ENCODE results near the gene AUNIP.

Gene AUNIP

DNA sequence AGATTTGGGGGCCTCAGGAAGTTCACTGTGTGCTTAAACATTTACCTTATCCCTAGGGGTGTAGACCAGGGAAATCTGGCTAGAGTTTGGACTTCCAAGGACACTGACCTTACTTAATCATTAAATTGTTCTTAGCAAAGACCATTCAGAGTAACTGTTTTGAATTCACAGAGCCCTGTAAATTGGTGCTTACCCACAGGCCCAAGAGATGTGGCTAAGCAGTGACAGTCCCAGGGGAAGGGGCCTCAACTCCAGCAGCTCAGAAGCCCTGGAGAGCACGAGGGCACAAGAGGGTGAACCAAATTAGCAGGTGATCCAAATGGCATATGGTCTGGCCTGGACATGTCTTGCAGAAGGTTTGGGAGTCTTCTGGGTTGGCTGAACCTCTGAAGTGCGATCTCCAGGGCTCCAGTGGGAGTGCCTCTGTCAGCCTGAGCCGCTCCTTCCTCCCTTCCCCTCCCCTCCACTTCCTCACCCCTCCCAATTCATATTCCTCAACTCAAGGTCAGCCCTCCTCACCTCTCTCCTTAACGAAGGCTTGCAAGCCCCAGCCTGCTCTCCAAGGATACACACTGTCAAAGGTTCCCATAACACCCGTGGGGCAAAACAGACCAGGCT, 11.9 kb upstream of the AUNIP start:
- TF ChIP-seq, protein P1, sequence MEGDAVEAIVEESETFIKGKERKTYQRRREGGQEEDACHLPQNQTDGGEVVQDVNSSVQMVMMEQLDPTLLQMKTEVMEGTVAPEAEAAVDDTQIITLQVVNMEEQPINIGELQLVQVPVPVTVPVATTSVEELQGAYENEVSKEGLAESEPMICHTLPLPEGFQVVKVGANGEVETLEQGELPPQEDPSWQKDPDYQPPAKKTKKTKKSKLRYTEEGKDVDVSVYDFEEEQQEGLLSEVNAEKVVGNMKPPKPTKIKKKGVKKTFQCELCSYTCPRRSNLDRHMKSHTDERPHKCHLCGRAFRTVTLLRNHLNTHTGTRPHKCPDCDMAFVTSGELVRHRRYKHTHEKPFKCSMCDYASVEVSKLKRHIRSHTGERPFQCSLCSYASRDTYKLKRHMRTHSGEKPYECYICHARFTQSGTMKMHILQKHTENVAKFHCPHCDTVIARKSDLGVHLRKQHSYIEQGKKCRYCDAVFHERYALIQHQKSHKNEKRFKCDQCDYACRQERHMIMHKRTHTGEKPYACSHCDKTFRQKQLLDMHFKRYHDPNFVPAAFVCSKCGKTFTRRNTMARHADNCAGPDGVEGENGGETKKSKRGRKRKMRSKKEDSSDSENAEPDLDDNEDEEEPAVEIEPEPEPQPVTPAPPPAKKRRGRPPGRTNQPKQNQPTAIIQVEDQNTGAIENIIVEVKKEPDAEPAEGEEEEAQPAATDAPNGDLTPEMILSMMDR (IDR thresholded peaks at IDR 0.05) = no peak

DNA sequence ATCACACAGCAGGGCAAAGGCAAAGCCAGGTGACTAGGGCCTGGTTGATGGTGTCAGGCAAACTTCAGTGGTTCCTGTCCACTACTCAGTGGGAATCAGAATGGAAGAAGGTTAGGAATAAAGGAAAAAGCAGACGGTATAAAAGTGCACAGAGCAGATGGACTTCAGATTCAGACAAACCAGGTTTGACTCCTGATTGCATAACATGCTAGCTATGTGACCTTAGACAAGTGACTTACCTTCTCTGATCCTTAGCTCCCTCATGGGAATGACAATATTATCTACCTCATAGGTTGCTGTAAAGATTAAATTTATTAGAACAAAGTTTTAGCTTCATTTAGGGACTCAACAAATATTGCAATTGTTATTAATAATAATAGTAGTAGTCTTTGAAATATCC, 11.4 kb upstream of the AUNIP start:
- TF ChIP-seq, protein P1 (IDR thresholded peaks at IDR 0.05) = no peak

DNA sequence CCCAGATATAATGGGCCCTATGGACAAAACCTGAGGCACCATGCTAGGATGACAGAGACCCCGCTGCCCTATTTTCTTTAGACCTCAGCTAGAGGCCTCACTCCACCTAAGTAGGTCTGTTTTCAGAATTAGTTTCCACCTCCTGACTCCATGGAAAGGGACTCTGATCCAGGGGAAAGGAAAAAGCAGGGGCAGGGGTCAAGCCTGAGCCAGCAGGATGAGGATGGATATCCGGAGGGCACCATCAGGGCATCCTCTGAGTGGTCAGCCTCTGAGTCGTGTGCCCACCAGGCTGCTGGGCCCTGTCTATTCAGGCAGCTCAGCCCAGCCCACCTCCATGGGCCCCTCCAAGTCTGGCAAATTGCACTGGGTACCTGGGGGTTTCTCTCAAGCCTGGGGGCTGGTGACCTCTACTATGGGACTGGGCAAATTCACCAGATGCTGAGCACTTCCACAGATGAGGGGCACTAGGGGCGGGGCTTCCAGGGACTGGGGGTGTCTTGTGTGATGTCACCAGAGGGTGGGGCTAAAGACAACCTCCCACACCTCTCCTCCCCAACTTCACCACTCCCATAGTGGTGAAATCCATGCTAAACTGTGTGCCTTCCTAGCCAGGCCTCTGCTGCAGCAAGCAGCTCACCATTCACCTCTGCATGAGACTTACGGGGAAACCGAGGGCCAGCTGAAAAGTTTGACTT, 10.8 kb upstream of the AUNIP start:
- TF ChIP-seq, protein P1 (IDR thresholded peaks at IDR 0.05) = no peak

DNA sequence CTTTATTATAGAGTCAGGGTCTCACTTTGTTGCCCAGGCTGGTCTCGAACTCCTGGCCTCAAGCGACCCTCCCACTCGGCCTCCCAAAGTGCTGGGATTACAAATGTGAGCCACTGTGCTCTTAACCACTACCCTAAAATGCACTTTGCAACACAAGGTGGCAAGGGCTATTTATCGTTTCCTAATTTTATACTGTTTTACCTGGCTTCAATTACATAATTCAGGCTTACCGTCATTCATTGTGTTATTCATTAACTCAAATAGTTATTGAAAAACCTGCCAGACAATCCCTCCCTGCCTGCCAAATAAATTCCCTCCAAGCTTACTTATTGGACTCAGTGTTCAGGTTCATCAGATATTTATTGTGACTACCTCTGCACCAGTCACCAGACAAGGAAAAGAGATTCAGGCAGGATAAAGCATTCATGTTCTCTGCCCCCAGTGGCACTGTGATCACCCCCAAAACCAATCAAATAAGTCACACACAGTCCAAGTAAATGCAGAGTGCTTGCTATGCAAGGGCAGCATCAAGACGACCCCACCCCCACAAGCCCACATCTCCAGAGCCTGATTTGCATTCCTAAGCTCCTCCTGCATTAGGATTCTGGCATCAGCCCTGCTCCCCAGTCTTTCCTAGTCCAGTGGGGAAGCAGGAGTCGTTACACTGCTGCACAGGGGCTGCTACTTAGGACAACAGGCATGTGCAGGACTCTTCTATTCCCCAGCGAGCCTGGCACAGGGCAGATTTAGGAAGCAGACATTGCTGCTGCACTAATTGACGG, 8.1 kb upstream of the AUNIP start:
- TF ChIP-seq, protein P1 (IDR thresholded peaks at IDR 0.05) = no peak

- TF ChIP-seq, protein P1 (IDR thresholded peaks at IDR 0.05) = no peak
These were observed 7.0 kb upstream of the AUNIP start for GRCh38 chr1:25866288-25866687.

DNA sequence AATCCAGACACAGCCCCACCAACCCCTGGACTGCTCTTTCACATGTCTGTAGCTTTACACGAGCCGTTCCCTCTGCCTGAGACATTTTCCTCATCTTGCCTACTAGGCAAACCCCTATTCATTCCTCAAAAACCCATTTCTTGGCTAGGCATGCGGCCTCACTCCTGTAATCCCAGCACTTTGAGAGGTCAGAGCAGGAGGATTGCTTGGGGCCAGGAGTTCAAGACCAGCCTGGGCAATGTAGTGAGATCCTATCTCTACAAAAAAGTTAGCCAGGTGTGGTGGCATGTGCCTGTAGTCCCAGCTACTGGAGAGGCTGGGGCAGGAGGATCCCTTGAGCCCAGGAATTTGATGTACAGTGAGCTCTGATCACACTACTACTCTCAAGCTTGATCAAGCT, 5.2 kb upstream of the AUNIP start:
- TF ChIP-seq, protein P1 (IDR thresholded peaks at IDR 0.05) = no peak

GRCh38 chr1:25863486-25864262, 4.4 kb upstream of the AUNIP start:
- TF ChIP-seq, protein P1 (IDR thresholded peaks at IDR 0.05) = no peak

All from LNCAP (cell line).